PC-3 (cell line): Measurements from ENCODE around the gene CATSPERB.

ENCODE experiments used
- CTCF ChIP-seq: fragments of 300-600 bp; sonication (generic); conservative IDR thresholded peaks from 2 replicates; pipeline ENCODE4 v1.5.1; 2017; ENCODE audit warnings: antibody characterized with exemption, low read depth, mild to moderate bottlenecking, low read length
- EZH2 ChIP-seq: fragments of 300-600 bp; sonication (generic); IDR thresholded peaks from one replicate; pipeline ENCODE4 v1.6.1; 2017; ENCODE audit warnings: antibody characterized with exemption, mild to moderate bottlenecking, low read length; ENCODE audit not compliant: unreplicated experiment
- EZH2phosphoT487 ChIP-seq: fragments of 300-600 bp; sonication (generic); IDR thresholded peaks from 2 replicates; pipeline ENCODE4 v1.6.1; 2018; ENCODE audit warnings: mild to moderate bottlenecking, antibody characterized with exemption, low read length, borderline replicate concordance

- no peak for TF ChIP-seq CTCF
- no peak for TF ChIP-seq EZH2
- TF ChIP-seq EZH2phosphoT487, result no peak
Observed at GRCh38 chr14:91716999-91717398, 14.9 kb downstream of the CATSPERB start.
